Stimulated activated CD4-positive, alpha-beta T cell treated with anti-CD3 and anti-CD28 coated beads, Interleukin-12 subunit alpha, Interleukin-12 subunit beta, amount 100 ng/mL, for 24 hours (primary cell): ENCODE data around the gene LYPD8.

Experiments
- DNase-seq, 2 experiments: peaks; one replicate each; pipeline ENCODE4 v3.0.0-alpha.2; 2020; ENCODE audit warnings: low read depth in 2 of 2

Gene LYPD8

DNA sequence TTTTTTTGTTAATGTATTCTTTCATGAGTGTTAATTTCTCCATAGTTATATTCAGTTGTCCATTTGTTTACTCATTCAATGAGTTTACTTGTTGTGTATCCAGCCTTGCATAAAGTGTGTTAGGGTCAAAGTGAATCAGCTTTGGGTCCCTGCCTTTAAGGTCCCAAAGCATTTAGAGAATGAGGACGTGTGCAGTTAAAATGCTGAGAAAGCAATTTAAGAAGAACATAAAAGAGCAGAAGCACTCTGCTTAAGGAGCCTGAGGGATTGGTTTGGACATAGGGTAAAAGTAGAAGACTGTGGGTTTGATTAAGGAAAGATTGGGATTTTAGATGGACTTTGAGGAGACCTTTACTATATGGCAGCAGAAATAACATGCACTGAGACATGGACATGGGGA lies 56.5 kb downstream of the LYPD8 start:
- no peak for DNase-seq

DNA sequence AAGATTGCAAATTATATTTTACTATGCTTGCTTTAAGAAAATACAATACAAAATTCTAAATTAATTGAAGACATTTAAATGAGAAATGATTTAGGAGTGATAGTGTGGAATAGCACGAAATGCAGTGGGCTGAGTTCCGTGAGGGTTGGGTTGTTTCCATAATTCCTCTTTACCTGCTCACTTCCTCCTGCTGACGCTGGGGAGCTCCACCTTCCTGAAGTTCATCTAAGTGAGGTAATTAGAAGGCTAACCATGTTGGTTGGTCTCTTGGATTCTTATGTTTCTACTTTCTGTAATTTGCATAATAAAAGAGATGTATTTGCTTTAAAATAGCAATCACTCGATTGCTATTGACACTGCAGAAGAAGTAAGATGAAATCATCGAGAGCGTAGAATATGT lies 57.7 kb downstream of the LYPD8 start:
- DNase-seq, result no peak

DNA sequence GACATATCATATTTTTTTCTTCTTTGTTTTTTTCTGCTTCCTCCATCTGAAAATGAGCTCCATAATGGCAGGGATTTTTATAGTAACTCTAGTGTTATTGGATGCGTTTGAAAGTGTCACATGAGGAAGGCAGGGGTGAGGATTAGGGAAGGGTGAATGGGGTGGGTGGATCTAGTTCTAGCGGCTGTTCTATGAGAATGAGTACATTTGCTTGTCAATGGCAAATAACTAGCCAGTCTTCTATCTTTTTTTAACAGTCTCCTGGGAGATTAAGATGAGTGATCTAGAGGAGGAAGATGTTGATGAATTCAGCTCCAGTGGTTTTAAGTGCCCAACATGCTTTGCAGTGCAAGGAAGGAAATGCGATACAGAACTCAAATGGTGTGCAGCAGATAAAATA lies 58.8 kb downstream of the LYPD8 start:
- no peak for DNase-seq

DNA sequence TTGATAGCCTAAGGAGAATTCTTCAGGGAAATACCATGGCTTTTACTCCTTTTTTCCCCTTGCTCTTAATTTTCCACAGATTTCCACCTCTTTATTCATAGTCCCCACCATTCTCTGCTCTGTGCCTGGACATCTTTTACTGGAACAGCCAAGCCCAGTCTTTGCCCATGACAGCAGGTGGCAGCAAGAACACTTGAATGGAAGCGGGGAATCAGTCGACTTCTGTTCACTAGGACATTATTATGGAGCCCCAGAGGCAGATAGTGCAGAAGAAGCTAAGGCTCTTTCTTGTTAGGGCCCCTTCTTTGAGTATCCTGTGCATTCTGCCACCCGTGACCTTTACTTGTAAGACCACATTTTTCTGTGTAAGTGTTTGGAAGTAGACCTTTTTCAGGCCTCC lies 59.3 kb downstream of the LYPD8 start:
- DNase-seq, result no peak

DNA sequence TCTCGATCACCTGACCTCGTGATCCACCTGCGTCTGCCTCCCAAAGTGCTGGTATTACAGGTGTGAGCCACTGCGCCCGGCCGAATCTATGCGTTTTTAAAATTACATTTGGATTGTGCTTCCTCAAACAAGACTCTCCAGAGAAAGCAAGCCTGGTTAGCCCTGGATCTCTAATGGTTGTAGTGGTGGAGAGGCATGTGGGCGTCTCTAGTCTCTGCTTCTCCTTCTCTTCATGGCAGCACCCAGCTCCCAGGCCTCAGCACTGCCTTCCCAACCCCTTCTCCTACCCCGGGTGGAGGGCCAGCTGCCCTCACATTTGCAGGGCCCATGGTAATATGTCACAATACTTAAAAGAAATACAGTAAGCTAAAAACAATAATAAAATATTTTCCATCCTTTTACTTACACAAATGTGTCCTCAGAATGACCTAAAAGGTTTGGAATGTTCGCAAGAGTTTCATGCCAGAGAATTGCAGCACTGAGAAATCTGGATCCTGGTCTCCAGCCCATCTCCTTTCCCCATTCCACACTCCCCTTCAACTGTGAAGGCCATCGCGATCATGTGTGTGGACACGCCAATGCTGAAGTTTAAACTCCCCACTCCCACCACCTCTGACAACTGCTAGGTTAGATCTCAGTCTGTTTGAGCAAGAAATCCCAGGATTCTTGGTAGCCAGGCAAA lies 60.0 kb downstream of the LYPD8 start:
- DNase-seq, result no peak

DNA sequence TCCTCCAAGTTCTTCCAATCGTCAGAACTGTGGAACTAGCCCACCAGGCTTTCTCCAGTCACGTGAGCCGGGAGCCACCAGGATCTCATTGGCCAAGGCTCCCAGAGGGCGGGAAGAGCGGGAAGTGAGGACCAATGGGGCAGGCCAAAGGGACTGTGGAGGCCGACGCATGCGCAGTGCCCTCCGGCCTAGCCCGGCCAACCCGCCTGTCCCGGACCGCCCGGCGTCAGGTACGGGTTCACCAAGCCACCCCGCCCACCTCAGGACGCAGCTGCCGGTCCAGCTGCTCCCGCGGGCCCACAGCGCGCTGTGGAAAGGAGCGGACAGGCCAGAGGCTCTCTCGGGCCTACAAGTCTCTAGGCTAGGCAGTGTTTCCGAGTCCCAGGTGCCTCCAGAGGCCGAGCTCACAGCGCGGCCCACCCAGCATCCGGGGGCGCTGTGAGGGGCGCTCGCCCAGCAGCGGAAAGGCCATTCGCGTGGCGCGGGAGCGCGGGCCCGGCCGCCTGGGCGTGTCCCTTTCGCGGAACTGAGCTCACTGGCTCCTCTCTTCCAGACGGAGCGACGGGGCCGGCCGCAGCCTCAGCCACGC lies 63.9 kb downstream of the LYPD8 start:
- no peak for DNase-seq
